HEK293 (cell line): ENCODE results near the gene SLC2A4RG.

Source experiments
- ATF2 ChIP-seq: fragments of 450-650 bp; formaldehyde crosslinking; IDR thresholded peaks from 2 replicates; pipeline ENCODE4 v1.5.1; 2016; ENCODE audit warnings: missing biosample characterization, missing genetic modification characterization, low read depth
- GLI2 ChIP-seq: fragments of 450-650 bp; formaldehyde crosslinking; IDR thresholded peaks from 2 replicates; pipeline ENCODE4; 2017; ENCODE audit warnings: missing biosample characterization, missing genetic modification characterization, low read depth, borderline replicate concordance
- REST ChIP-seq: fragments of 450-650 bp; formaldehyde crosslinking; IDR thresholded peaks from 2 replicates; pipeline ENCODE4 v1.5.1; 2016; ENCODE audit warnings: missing biosample characterization, missing genetic modification characterization
- YY1 ChIP-seq: fragments of 450-650 bp; formaldehyde crosslinking; IDR thresholded peaks from 2 replicates; pipeline ENCODE4 v1.5.1; 2018; ENCODE audit warnings: missing biosample characterization, missing genetic modification characterization
- ZBTB26 ChIP-seq: fragments of 450-650 bp; formaldehyde crosslinking; optimal IDR thresholded peaks from 2 replicates; pipeline ENCODE3; 2016; ENCODE audit warnings: missing biosample characterization, mild to moderate bottlenecking, missing genetic modification characterization
- ZNF121 ChIP-seq: fragments of 450-650 bp; formaldehyde crosslinking; IDR thresholded peaks from 2 replicates; pipeline ENCODE4 v1.5.1; 2016; ENCODE audit warnings: missing biosample characterization, missing genetic modification characterization
- ZNF18 ChIP-seq: fragments of 450-650 bp; formaldehyde crosslinking; IDR thresholded peaks from 2 replicates; pipeline ENCODE4 v1.5.1; 2016; ENCODE audit warnings: missing biosample characterization, missing genetic modification characterization
- ZNF202 ChIP-seq: fragments of 450-650 bp; formaldehyde crosslinking; IDR thresholded peaks from 2 replicates; pipeline ENCODE4 v1.5.1; 2016; ENCODE audit warnings: missing biosample characterization, missing genetic modification characterization, borderline replicate concordance
- ZNF221 ChIP-seq: fragments of 450-650 bp; formaldehyde crosslinking; IDR thresholded peaks from 2 replicates; pipeline ENCODE4 v1.5.1; 2017; ENCODE audit warnings: missing biosample characterization, missing genetic modification characterization, borderline replicate concordance
- ZNF341 ChIP-seq: fragments of 450-650 bp; formaldehyde crosslinking; IDR thresholded peaks from 2 replicates; pipeline ENCODE4; 2016; ENCODE audit warnings: low read depth, missing biosample characterization, missing genetic modification characterization
- ZNF449 ChIP-seq: fragments of 450-650 bp; formaldehyde crosslinking; IDR thresholded peaks from 2 replicates; pipeline ENCODE4 v1.5.1; 2017; ENCODE audit warnings: missing biosample characterization, mild to moderate bottlenecking, missing genetic modification characterization, moderate library complexity
- TF ChIP-seq, protein P1 (sequence below): fragments of 450-650 bp; formaldehyde crosslinking; IDR thresholded peaks from 2 replicates; pipeline ENCODE4 v1.5.1; 2016; ENCODE audit warnings: missing biosample characterization, missing genetic modification characterization
- TF ChIP-seq, protein P2 (sequence below): fragments of 450-650 bp; formaldehyde crosslinking; IDR thresholded peaks from 2 replicates; pipeline ENCODE4 v1.5.1; 2016; ENCODE audit warnings: missing biosample characterization, missing genetic modification characterization
- TF ChIP-seq, protein P3 (sequence below): fragments of 450-650 bp; formaldehyde crosslinking; IDR thresholded peaks from 2 replicates; pipeline ENCODE4 v1.5.1; 2016; ENCODE audit warnings: missing biosample characterization, missing genetic modification characterization

DNA sequence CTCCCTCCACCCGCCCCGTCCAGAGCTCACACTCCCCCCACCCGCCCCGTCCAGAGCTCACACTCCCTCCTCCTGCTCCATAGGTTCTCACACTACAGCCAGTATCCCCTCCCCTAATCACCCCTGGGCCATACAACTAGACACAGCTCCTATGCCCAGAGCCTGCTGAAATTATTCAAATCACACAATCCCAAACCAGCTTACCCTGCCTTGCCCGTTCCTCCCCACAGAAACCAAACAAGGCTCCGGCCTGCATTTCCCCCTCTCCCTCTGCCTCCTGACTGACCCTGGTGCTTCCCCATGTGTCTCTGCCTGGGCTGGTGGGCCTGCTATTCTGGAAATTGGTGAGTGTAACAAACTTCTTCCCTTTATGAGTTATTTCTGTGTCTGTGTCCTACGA lies 18.6 kb downstream of the SLC2A4RG start:
- TF ChIP-seq, protein P1, sequence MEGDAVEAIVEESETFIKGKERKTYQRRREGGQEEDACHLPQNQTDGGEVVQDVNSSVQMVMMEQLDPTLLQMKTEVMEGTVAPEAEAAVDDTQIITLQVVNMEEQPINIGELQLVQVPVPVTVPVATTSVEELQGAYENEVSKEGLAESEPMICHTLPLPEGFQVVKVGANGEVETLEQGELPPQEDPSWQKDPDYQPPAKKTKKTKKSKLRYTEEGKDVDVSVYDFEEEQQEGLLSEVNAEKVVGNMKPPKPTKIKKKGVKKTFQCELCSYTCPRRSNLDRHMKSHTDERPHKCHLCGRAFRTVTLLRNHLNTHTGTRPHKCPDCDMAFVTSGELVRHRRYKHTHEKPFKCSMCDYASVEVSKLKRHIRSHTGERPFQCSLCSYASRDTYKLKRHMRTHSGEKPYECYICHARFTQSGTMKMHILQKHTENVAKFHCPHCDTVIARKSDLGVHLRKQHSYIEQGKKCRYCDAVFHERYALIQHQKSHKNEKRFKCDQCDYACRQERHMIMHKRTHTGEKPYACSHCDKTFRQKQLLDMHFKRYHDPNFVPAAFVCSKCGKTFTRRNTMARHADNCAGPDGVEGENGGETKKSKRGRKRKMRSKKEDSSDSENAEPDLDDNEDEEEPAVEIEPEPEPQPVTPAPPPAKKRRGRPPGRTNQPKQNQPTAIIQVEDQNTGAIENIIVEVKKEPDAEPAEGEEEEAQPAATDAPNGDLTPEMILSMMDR = no peak
- no peak for TF ChIP-seq ZNF121 (tag by site-specific recombination)
- no peak for TF ChIP-seq YY1 (tag by site-specific recombination)
- TF ChIP-seq REST (tag by site-specific recombination) = no peak
- TF ChIP-seq, protein P2, sequence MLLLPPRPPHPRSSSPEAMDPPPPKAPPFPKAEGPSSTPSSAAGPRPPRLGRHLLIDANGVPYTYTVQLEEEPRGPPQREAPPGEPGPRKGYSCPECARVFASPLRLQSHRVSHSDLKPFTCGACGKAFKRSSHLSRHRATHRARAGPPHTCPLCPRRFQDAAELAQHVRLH (tag by site-specific recombination) = no peak
- no peak for TF ChIP-seq ATF2 (tag by site-specific recombination)
- TF ChIP-seq ZNF18 (tag by site-specific recombination) = no peak
- TF ChIP-seq ZBTB26 (tag by site-specific recombination) = no peak
- TF ChIP-seq, protein P3, sequence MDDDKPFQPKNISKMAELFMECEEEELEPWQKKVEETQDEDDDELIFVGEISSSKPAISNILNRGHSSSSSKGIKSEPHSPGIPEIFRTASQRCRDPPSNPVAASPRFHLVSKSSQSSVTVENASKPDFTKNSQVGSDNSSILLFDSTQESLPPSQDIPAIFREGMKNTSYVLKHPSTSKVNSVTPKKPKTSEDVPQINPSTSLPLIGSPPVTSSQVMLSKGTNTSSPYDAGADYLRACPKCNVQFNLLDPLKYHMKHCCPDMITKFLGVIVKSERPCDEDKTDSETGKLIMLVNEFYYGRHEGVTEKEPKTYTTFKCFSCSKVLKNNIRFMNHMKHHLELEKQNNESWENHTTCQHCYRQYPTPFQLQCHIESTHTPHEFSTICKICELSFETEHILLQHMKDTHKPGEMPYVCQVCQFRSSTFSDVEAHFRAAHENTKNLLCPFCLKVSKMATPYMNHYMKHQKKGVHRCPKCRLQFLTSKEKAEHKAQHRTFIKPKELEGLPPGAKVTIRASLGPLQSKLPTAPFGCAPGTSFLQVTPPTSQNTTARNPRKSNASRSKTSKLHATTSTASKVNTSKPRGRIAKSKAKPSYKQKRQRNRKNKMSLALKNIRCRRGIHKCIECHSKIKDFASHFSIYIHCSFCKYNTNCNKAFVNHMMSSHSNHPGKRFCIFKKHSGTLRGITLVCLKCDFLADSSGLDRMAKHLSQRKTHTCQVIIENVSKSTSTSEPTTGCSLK (tag by site-specific recombination) = no peak
- no peak for TF ChIP-seq ZNF449 (tag by site-specific recombination)
- no peak for TF ChIP-seq ZNF221 (tag by site-specific recombination)
- no peak for TF ChIP-seq ZNF202 (tag by site-specific recombination)
- TF ChIP-seq GLI2 (tag by site-specific recombination) = no peak
- TF ChIP-seq ZNF341 (tag by site-specific recombination) = no peak
